C4-2B (cell line): ENCODE data around the gene EMILIN1.
A peak's percentile ranks its signal among the peaks of the same experiment; 100 is the strongest.

Experiments used
- H3K27ac ChIP-seq: fragments of 450-650 bp; 2 replicates; pipeline ENCODE4 v1.5.1; 2017
- ZFX ChIP-seq: fragments of 450-650 bp; IDR thresholded peaks from 2 replicates; pipeline ENCODE4 v1.6.1; 2017
- TF ChIP-seq, protein P1 (sequence below): fragments of 450-650 bp; conservative IDR thresholded peaks from 2 replicates; pipeline ENCODE4 v1.5.1; 2017; ENCODE audit warnings: mild to moderate bottlenecking

The EMILIN1 gene

DNA sequence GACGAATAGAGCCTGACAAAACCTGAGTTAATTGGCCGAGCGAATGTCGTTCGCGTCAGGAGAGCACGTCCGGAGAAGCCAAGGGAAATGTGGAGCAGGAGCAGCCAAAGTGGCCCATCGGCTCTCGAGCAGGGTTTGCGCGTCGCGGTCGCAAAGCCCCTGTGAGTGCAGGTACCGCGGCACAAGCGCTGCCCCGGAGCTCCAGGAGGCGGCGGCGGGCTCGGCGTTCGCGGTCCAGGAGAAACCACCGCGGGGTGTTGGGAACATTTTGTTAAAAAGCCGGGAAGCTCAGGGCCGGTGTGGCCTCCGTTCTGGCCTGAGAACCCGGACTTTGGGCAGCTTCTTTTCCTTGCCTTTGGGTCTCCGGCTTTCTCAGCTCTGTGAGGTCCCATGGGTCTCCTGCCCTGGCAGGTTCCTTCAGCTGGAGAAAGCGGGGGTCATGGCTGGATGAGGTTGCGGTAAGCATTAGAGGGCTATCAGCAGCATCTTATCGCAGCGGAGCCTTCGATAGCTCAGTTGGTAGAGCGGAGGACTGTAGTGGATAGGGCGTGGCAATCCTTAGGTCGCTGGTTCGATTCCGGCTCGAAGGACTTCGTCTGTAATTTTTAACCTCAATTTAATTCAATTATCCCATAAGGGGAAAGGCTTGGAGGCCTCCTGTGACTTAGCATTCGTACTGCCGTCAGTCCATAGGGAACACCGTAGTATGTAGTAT, 28.0 kb upstream of the EMILIN1 start:
- TF ChIP-seq, protein P1, sequence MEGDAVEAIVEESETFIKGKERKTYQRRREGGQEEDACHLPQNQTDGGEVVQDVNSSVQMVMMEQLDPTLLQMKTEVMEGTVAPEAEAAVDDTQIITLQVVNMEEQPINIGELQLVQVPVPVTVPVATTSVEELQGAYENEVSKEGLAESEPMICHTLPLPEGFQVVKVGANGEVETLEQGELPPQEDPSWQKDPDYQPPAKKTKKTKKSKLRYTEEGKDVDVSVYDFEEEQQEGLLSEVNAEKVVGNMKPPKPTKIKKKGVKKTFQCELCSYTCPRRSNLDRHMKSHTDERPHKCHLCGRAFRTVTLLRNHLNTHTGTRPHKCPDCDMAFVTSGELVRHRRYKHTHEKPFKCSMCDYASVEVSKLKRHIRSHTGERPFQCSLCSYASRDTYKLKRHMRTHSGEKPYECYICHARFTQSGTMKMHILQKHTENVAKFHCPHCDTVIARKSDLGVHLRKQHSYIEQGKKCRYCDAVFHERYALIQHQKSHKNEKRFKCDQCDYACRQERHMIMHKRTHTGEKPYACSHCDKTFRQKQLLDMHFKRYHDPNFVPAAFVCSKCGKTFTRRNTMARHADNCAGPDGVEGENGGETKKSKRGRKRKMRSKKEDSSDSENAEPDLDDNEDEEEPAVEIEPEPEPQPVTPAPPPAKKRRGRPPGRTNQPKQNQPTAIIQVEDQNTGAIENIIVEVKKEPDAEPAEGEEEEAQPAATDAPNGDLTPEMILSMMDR, result no peak; the same call in 1 of the 2 replicates
- no peak for TF ChIP-seq ZFX
- peak overlapping the region; percentile 80 for H3K27ac ChIP-seq

DNA sequence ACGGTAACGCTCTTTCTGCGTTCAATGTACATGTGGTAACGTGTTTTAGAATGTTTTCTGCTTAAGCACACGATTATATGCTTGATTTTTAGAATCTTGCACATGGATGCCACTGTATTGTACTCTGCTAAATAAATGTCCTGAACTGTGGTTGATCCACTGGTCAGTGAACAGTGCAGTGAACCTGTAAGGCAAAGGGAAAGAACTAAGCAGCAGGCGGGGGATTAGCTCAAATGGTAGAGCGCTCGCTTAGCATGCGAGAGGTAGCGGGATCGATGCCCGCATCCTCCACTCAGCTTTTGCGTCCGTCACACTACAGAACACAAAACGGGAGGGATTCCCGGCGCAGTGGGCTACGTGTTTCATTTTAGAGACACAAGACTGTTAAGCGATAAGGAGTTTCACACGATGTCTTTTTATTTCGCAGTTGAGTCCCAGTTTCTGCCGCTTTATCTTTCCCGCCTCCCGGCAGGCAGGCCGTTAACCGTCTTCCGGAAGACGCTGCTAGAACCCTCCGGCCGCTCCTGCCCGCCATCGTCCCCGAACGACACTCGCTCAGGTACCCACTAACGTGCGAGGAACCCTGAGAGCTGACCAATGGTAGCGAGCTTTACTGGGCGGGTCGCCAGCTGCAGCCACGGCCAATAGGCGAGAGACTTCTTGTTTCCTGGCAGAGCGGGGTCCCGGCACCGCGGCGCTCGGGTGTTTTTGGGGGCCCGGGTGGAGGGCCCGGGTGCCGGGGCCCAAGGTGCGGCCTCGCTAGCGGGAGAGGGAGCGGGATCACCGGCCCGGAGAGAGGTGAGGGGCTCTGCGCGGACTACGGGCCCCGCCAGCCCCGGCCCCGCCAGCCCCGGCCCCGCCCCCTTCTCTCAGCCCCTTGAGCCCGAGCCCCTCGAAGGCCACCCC, 27.2 kb upstream of the EMILIN1 start, which contains the start of gene AGBL5:
AGBL5 (plus strand) TSS at position 673 of the 906 bp plus-strand sequence. CDS start 1,291 bp downstream, outside the sequence.
- H3K27ac ChIP-seq, result peak within 1 kb of the TSS; percentile 80
- TF ChIP-seq ZFX, result no peak; the same call in none of the 2 replicates
- TF ChIP-seq, protein P1, result no peak

DNA sequence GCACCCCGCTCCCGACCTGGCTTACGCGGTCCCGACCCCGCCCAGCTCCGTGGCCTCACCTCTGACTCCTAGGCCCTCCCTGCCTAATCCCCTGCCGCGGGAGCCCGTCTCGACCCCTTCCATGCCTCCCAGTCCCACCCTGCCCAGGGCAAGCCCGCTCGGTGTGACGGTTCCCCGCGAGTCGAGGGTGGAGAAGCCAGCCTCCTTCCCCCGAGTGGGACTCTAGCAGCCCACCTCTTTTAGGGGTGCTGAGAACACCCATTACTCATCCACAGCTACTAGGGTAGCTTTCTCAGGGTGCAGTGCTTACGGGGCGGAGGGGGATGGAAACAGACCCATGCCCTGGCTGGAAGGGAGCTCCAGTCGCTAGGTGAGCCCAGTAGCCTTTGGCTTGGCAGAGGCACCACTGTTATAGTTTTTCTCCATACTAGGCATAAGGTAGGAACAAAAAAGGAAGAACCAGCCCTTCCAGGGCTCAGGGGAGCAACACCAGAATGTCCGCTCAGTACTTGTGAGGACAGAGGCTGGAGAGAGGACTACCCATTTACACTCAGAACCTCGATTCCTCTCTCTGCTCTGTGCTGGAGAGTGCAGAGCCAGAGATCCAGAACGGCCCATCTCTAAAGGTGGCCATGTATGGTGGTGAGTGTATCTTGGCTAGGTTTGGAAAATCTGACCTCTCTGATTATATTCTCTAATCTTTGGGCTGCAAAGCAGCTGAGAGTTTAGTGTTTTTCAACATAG, 26.3 kb upstream of the EMILIN1 start:
- TF ChIP-seq, protein P1, result no peak
- TF ChIP-seq ZFX, result no peak; the same call in 1 of the 2 replicates
- peak overlapping the region; percentile 68 for H3K27ac ChIP-seq

DNA sequence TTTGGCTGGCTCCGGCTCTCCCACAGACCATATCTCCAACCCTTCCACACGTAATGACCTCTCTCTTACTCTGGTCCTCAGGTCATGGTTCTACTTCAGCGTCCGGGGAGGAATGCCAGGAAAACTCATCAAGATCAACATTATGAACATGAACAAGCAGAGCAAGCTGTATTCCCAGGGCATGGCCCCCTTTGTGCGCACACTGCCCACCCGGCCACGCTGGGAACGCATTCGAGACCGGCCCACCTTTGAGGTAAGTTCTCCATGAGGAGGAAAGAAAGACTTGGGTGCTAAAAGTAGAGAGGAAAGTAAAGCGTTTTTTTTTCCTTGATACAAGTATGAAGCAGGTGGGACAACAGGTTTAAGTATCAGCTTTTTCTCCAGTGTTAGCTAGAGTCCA, 25.1 kb upstream of the EMILIN1 start:
- no peak overlapping the region for H3K27ac ChIP-seq
- TF ChIP-seq, protein P1, result no peak
- TF ChIP-seq ZFX, result no peak

DNA sequence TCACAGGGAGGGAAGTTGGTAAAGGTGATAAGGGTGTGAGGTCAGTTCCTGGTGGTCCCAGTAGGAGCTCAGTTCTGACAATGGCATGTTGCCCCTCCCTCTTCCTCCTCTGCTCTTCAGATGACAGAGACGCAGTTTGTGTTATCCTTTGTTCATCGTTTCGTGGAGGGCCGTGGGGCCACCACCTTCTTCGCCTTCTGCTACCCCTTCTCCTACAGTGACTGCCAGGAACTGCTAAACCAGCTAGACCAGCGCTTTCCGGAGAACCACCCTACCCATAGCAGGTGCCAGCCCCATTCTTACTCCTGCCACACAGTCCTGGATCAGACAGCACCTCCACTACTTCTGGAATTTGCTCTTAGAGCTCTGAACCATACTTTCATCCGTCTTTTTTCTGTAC, 24.6 kb upstream of the EMILIN1 start:
- H3K27ac ChIP-seq, result no peak overlapping the region
- TF ChIP-seq, protein P1, result no peak
- no peak for TF ChIP-seq ZFX

DNA sequence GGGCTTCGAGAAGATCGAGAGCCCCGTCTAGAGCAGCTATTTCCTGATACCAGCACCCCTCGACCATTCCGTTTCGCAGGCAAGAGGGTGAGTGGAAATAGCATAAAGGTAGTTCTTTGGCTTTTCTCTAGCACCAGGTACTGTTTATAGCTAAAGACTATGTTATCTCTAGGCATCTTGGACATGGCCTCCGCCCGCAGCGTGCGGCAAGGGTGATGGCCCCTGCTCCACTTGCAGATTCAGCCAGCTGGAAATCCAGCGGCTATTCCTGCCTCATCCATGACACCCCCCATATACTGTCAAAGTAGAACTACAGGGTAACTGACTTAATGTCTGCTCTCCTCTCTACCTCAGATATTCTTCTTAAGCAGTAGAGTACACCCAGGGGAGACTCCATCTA, 23.7 kb upstream of the EMILIN1 start:
- TF ChIP-seq, protein P1, result no peak
- TF ChIP-seq ZFX, result no peak
- no peak overlapping the region for H3K27ac ChIP-seq
